HCT116 (cell line): Measurements from ENCODE around the gene BCKDK.

ENCODE experiments used
- POLR2A ChIP-seq: IDR thresholded peaks from 2 replicates; pipeline ENCODE4 v1.7.0; 2011; ENCODE audit warnings: borderline replicate concordance; ENCODE audit not compliant: insufficient read depth, insufficient read length; ENCODE audit errors: extremely low read depth
- POLR2AphosphoS5 ChIP-seq: IDR thresholded peaks from 2 replicates; pipeline ENCODE4 v1.6.1; 2011; ENCODE audit warnings: mild to moderate bottlenecking, low read depth, low read length, moderate library complexity
- SP1 ChIP-seq: IDR thresholded peaks from 2 replicates; pipeline ENCODE4 v1.6.1; 2012; ENCODE audit warnings: low read depth
- ZNF274 ChIP-seq: fragments of 200-500 bp; sonication (Bioruptor generic); IDR thresholded peaks from 2 replicates; pipeline ENCODE4 v1.6.1; 2014; ENCODE audit warnings: mild to moderate bottlenecking, low read depth, low read length, inconsistent platforms
- TF ChIP-seq, protein P1 (sequence below), 3 experiments: fragments of 200-600 bp in 1 of 3; sonication (generic) in 1 of 3; IDR thresholded peaks in 2 of 3; conservative IDR thresholded peaks in 1 of 3; 2 replicates each; pipeline ENCODE4 v1.5.1; 2012 to 2017; ENCODE audit warnings: low read depth in 2 of 3, low read length in 2 of 3, antibody characterized with exemption in 1 of 3, borderline replicate concordance in 1 of 3, control low read depth in 1 of 3, mild to moderate bottlenecking in 1 of 3, mixed read lengths in 1 of 3, mixed run types in 1 of 3, moderate library complexity in 1 of 3; ENCODE audit not compliant: insufficient read depth in 1 of 3
- TF ChIP-seq, protein P2 (sequence below): IDR thresholded peaks from 2 replicates; pipeline ENCODE4 v1.6.1; 2012; ENCODE audit warnings: low read depth
- TF ChIP-seq, protein P3 (sequence below): IDR thresholded peaks from 2 replicates; pipeline ENCODE4 v1.6.1; 2011; ENCODE audit warnings: mild to moderate bottlenecking, low read length, moderate library complexity; ENCODE audit not compliant: insufficient replicate concordance; ENCODE audit errors: extremely low read depth

DNA sequence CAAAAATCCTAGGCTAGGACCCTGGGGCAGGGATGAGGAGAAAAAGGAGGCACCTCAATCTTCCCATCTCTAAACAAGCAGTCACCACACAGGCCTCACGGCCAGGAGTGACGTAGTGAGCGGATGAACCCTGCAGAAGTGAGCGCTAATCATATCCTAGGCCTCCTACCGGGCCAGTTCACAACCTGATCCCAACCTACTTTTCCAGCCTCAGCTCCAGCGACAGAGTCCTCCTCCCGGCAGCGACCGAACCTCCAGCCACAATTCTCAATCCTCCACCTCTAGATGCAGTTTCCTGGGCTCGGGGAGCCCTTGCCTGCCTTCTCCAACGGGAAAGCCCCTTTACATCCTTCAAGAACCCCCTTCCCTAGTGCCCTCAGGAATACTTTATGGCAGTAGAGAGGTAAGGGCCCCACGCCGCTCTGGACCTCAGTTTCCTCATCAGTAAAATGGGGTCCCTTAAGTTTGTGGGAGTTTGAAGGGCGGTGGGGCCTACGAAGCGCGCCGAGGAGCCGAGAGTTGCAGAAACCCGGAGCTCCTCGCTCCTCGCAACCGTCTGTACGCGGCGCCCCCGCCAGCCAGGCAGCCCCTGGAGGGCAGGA lies 35.5 kb upstream of the BCKDK start:
- TF ChIP-seq, protein P1, sequence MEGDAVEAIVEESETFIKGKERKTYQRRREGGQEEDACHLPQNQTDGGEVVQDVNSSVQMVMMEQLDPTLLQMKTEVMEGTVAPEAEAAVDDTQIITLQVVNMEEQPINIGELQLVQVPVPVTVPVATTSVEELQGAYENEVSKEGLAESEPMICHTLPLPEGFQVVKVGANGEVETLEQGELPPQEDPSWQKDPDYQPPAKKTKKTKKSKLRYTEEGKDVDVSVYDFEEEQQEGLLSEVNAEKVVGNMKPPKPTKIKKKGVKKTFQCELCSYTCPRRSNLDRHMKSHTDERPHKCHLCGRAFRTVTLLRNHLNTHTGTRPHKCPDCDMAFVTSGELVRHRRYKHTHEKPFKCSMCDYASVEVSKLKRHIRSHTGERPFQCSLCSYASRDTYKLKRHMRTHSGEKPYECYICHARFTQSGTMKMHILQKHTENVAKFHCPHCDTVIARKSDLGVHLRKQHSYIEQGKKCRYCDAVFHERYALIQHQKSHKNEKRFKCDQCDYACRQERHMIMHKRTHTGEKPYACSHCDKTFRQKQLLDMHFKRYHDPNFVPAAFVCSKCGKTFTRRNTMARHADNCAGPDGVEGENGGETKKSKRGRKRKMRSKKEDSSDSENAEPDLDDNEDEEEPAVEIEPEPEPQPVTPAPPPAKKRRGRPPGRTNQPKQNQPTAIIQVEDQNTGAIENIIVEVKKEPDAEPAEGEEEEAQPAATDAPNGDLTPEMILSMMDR (IDR thresholded peaks at IDR 0.05 in 2 of 3, conservative IDR thresholded peaks at IDR 0.05 in 1 of 3; ENCODE audit: borderline replicate concordance in 1 of 3, insufficient read depth in 1 of 3, low read depth in 2 of 3, low read length in 2 of 3), result no peak
- TF ChIP-seq SP1 (no peak), ZNF274 (no peak), POLR2AphosphoS5 (no peak), POLR2A (no peak)
- TF ChIP-seq, protein P2, sequence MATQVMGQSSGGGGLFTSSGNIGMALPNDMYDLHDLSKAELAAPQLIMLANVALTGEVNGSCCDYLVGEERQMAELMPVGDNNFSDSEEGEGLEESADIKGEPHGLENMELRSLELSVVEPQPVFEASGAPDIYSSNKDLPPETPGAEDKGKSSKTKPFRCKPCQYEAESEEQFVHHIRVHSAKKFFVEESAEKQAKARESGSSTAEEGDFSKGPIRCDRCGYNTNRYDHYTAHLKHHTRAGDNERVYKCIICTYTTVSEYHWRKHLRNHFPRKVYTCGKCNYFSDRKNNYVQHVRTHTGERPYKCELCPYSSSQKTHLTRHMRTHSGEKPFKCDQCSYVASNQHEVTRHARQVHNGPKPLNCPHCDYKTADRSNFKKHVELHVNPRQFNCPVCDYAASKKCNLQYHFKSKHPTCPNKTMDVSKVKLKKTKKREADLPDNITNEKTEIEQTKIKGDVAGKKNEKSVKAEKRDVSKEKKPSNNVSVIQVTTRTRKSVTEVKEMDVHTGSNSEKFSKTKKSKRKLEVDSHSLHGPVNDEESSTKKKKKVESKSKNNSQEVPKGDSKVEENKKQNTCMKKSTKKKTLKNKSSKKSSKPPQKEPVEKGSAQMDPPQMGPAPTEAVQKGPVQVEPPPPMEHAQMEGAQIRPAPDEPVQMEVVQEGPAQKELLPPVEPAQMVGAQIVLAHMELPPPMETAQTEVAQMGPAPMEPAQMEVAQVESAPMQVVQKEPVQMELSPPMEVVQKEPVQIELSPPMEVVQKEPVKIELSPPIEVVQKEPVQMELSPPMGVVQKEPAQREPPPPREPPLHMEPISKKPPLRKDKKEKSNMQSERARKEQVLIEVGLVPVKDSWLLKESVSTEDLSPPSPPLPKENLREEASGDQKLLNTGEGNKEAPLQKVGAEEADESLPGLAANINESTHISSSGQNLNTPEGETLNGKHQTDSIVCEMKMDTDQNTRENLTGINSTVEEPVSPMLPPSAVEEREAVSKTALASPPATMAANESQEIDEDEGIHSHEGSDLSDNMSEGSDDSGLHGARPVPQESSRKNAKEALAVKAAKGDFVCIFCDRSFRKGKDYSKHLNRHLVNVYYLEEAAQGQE, result no peak
- TF ChIP-seq, protein P3, sequence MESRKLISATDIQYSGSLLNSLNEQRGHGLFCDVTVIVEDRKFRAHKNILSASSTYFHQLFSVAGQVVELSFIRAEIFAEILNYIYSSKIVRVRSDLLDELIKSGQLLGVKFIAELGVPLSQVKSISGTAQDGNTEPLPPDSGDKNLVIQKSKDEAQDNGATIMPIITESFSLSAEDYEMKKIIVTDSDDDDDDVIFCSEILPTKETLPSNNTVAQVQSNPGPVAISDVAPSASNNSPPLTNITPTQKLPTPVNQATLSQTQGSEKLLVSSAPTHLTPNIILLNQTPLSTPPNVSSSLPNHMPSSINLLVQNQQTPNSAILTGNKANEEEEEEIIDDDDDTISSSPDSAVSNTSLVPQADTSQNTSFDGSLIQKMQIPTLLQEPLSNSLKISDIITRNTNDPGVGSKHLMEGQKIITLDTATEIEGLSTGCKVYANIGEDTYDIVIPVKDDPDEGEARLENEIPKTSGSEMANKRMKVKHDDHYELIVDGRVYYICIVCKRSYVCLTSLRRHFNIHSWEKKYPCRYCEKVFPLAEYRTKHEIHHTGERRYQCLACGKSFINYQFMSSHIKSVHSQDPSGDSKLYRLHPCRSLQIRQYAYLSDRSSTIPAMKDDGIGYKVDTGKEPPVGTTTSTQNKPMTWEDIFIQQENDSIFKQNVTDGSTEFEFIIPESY, result no peak
